Spinal cord (tissue), 10 donors: ENCODE results near the gene NME7. TPM values are rescaled to one million over a fixed set of nuclear protein-coding genes. Genes with fewer than 3 reads are reported as not detected.

Experiments
- DNase-seq, 6 donors: peaks; one replicate each; pipeline versions ENCODE4 v3.0.0 to v3.0.0-alpha.2; 2013 to 2015; ENCODE audit warnings: low spot score in 6 of 6, low read depth in 4 of 6
- H3K27ac ChIP-seq: one replicate; pipeline ENCODE4 v1.5.1; 2013; ENCODE audit warnings: low read depth, low read length, control low read depth
- H3K27me3 ChIP-seq: one replicate; pipeline ENCODE4 v1.6.1; 2013; ENCODE audit warnings: low read length; ENCODE audit not compliant: control insufficient read depth, insufficient read depth
- H3K36me3 ChIP-seq: one replicate; pipeline ENCODE4 v1.6.1; 2013; ENCODE audit warnings: low read length; ENCODE audit not compliant: control insufficient read depth, insufficient read depth
- H3K4me1 ChIP-seq: one replicate; pipeline ENCODE4 v1.6.1; 2013; ENCODE audit warnings: low read length; ENCODE audit not compliant: control insufficient read depth, insufficient read depth
- H3K4me3 ChIP-seq: one replicate; pipeline ENCODE4 v1.5.1; 2013; ENCODE audit warnings: low read depth, low read length, control low read depth
- H3K9me3 ChIP-seq: one replicate; pipeline ENCODE4 v1.6.1; 2013; ENCODE audit warnings: low read length; ENCODE audit not compliant: control insufficient read depth, insufficient read depth
- WGBS: methylation state at CpG from one replicate; pipeline ENCODE4 v1.1.5; 2013; ENCODE audit warnings: missing lambda C conversion rate; ENCODE audit not compliant: insufficient coverage; 5-methylcytosine and 5-hydroxymethylcytosine counted together
- polyA plus RNA-seq, 2 donors: library from polyadenylated mRNA; unstranded; fragments of 120-200 nt; gene quantifications; one replicate each; pipeline ENCODE4 v1.2.1, GENCODE V29; 2013; ENCODE audit not compliant: insufficient read length in 2 of 2
- total RNA-seq, 2 donors: library from RNA; depleted of rRNA in 1 of 2; stranded (reverse); fragments of 120-200 nt in 1 of 2; fragments of >200 nt in 1 of 2; gene quantifications; one replicate each; pipeline versions ENCODE4 v1.2.3 to v1.2.4, GENCODE V29; 2013 to 2014
- donor health status: healthy.

The NME7 gene
- total and polyA plus RNA-seq, 4 donors: 21.5 to 131 (median 62.7) TPM

GRCh38 chr1:169156580-169156979 lies 211.0 kb downstream of the NME7 start:
- Histone ChIP-seq H3K4me3 (no peak overlapping the region), H3K9me3 (no peaks in the 10 kb centered on the region), H3K4me1 (no peaks in the 10 kb centered on the region), H3K27me3 (no peaks in the 10 kb centered on the region), H3K36me3 (no peaks in the 10 kb centered on the region), H3K27ac (no peak overlapping the region)
- no peak for DNase-seq
- WGBS: no CpG with 5 or more reads among the region's 3 CpGs

DNA sequence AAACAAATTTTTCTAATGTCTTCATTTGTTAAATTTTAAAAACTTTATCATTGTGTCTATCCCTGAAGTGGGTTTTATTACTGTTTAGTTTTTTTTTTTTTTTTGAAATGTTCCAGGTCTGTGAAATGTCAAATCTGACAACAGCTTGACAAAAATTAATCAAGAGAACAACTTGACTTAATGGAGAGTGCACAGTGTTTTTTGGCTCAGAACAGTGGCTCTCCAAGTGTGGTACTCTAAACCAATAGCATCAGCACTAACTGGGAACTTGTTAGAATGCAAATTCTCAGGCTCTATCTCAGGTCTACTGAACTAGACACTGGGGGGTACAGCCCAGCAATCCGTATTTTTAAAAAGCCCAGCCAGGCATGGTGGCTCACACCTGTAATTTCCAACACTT lies 211.9 kb downstream of the NME7 start:
- no peak overlapping the region for H3K4me3 ChIP-seq
- 50% methylated on average over 1 of the region's 1 CpG for WGBS
- H3K27ac ChIP-seq: no peak overlapping the region
- no peak for DNase-seq
- no peaks in the 10 kb centered on the region for H3K27me3 ChIP-seq
- H3K4me1 ChIP-seq: no peaks in the 10 kb centered on the region
- H3K9me3 ChIP-seq: no peaks in the 10 kb centered on the region
- H3K36me3 ChIP-seq: no peaks in the 10 kb centered on the region

DNA sequence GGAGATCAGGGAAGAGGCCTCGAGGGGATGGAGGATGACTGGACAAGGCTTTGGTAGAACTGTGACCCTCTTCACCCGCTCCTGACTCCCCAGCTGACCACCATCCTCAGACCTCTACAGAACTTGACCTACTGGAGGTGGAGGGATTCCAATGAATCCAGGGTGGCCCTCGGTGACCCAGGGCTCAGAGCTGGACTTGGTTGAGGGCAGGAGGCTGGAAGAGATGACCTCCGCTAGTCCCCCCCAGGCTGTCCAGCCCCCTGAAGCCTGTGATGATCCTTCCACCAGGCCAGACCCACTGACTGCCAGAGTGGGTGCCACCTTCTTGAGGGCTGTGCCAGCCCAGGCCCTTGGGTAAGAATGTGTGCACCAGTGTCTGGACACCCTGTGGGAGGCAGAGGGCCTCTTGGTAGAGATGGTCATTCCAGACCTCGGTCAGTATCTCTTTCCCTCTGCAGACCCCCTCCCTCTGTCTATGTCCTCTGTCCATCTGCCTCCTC lies 216.2 kb downstream of the NME7 start:
- no peak overlapping the region for H3K27ac ChIP-seq
- H3K36me3 ChIP-seq: no peaks in the 10 kb centered on the region
- H3K4me1 ChIP-seq: no peaks in the 10 kb centered on the region
- H3K4me3 ChIP-seq: no peak overlapping the region
- H3K9me3 ChIP-seq: no peaks in the 10 kb centered on the region
- H3K27me3 ChIP-seq: no peaks in the 10 kb centered on the region
- DNase-seq: no peak
- WGBS: 94% methylated on average over 2 of the region's 5 CpGs

GRCh38 chr1:169150641-169151337 lies 216.8 kb downstream of the NME7 start:
- WGBS: 67% methylated on average over 3 of the region's 4 CpGs
- Histone ChIP-seq H3K36me3 (no peaks in the 10 kb centered on the region), H3K27ac (no peak overlapping the region), H3K9me3 (no peaks in the 10 kb centered on the region), H3K27me3 (no peaks in the 10 kb centered on the region), H3K4me3 (no peak overlapping the region), H3K4me1 (no peaks in the 10 kb centered on the region)
- no peak for DNase-seq

DNA sequence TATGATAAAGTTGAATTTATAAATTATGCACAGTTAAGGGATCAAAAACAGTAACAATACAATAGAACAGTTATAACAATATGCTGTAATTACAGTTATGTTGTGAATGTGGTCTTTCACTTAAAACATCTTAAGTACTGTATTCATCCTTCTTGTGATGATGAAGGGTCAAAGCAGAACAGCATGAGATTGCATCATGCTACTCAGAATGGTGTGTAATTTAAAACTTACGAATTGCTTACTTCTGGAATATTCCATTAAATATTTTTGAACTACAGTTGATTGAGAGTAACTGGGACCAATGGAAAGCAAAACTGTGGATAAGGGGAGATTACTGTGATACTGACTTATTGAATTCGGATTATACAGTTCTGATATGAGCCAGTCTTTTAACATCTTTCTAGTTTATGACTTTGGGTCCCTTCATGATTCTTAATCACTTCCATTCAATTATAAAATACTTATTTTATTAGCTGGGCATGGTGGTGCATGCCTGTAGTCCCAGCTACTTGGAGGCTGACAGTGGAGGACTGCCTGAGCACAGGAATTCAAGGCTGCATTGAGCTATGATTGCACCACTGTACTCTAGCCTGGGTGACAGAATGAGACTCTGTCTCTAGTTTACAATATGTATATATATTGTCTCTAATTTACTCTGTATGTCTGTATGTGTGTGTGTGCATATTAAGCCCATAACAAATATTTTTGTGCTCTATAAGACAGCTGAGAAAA lies 217.9 kb downstream of the NME7 start:
- Histone ChIP-seq H3K9me3 (no peaks in the 10 kb centered on the region), H3K27ac (no peak overlapping the region), H3K4me3 (no peak overlapping the region), H3K27me3 (no peaks in the 10 kb centered on the region), H3K36me3 (no peaks in the 10 kb centered on the region), H3K4me1 (no peaks in the 10 kb centered on the region)
- WGBS: no CpG with 5 or more reads among the region's 2 CpGs
- DNase-seq: no peak

GRCh38 chr1:169148472-169149252 lies 218.9 kb downstream of the NME7 start:
- no peak overlapping the region for H3K27ac ChIP-seq
- no peak overlapping the region for H3K4me3 ChIP-seq
- H3K9me3 ChIP-seq: no peaks in the 10 kb centered on the region
- H3K27me3 ChIP-seq: no peaks in the 10 kb centered on the region
- no peaks in the 10 kb centered on the region for H3K36me3 ChIP-seq
- WGBS: no CpG with 5 or more reads among the region's 5 CpGs
- no peak for DNase-seq
- H3K4me1 ChIP-seq: no peaks in the 10 kb centered on the region

DNA sequence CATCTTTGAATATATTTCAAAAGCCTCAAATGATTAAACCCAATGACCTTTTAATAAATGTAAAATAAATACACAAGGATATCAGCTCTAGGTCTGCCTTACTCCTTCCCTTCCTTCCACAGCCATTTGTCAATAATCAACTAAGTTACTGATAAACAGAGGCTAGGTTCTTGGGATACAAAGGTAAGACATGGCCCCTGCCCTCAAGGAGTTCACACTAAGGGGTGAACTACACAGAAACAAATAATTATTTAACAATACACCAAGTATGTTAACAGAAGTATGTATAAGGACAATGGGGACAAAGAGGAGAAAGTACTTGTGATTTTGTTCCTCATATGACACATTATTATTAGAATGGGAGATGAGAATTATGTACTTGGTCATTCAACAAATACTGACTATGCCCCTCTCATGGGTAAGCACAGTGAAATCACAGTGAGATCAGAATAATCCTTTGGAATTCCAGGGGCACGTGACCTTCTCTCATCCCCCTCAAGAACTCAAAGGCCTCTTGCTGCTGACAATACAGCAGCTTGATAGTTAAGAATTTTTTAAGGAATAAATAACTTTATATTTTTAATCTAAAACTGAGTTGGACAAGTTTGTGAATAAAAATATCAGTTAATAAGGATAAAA lies 220.9 kb downstream of the NME7 start:
- H3K27me3 ChIP-seq: no peaks in the 10 kb centered on the region
- H3K9me3 ChIP-seq: no peaks in the 10 kb centered on the region
- H3K27ac ChIP-seq: no peak overlapping the region
- no peaks in the 10 kb centered on the region for H3K4me1 ChIP-seq
- no CpG with 5 or more reads among the region's 1 CpG for WGBS
- no peaks in the 10 kb centered on the region for H3K36me3 ChIP-seq
- no peak overlapping the region for H3K4me3 ChIP-seq
- no peak for DNase-seq

DNA sequence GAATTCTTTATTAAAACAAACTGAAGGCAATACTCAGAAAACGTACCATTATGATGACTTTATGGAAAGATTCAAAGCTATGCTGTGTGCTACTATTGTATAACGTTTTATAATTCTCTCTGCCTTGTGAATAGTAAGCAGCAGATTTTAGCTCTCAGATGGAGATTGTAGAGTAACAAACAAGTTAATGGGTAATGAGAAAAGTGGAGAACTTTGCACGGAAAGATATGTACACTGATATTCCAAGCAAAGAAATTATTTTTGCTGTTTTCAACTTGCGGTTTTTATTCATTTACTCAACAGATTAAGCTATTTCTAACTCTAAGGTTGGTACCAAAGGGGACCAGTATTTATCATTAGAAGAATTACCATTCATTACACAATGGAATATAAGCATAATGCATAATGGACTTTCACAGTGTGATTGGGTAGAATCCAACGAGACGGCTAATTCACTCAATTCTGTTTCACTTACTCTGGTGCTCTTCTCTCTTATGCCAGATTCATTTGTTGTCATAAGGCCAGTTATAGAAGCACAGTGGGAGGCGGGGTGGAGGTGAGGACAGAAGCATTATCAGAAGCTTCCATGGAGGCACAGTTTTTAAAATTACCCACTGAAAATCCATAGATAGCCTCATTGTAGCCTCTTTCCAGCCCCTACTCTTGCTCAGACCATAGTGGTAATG lies 222.5 kb downstream of the NME7 start:
- Histone ChIP-seq H3K36me3 (no peaks in the 10 kb centered on the region), H3K27ac (no peak overlapping the region), H3K4me3 (no peak overlapping the region), H3K4me1 (no peaks in the 10 kb centered on the region), H3K9me3 (no peaks in the 10 kb centered on the region), H3K27me3 (no peaks in the 10 kb centered on the region)
- peak in 1 of 6 donors; percentile 16 for DNase-seq
- no CpG with 5 or more reads among the region's 7 CpGs for WGBS

DNA sequence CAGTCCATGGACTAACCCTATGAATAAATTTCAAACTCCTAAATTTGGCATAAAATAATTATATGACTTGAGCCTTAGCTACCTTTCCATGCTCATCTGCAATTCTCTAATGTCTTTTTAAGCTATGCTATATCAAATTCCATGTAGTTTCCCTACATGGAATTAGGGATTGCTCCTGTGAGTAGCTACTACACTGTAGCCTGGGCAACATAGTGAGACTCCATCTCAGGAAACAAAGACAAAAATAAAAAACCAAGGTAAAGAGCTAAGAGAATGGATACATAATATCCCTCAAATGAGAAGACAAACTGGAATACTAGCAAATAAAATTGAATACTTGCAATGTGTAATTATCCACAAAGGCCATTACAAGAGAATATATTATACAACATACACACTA lies 223.6 kb downstream of the NME7 start:
- Histone ChIP-seq H3K9me3 (no peaks in the 10 kb centered on the region), H3K4me1 (no peaks in the 10 kb centered on the region), H3K27ac (no peak overlapping the region), H3K4me3 (no peak overlapping the region), H3K27me3 (no peaks in the 10 kb centered on the region), H3K36me3 (no peaks in the 10 kb centered on the region)
- no peak for DNase-seq
